GDM1 (cell line): ENCODE measurements around the gene CD37.
"Not testable (repeated sequence)": the region's sequence is repeated elsewhere in the genome, so short reads cannot be mapped to it uniquely, and the experiment has no call there.

Experiments used
- DNase-seq: peaks from one replicate; lab custom pipeline; 2025; lab: John Stamatoyannopoulos, UW

The CD37 gene

DNA sequence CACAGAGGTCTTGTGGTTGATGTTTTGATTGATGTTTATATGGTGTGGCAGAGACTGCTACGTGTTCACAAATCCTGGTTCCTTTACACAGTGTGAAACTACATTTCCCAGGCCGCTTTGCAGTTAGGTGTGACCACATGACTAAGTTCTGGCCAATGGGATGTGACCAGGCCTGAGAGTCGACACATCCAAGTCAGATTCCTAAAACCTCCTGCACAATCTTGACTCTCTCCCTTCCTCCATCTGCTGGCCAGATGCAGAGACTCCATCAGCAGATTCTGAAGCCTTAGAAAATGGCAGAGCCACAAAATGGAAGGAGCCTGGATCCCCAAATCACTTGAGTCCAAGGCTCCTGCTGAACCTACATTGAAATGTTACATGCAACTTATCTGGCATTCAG, 12.6 kb downstream of the CD37 start:
- no peak for DNase-seq

DNA sequence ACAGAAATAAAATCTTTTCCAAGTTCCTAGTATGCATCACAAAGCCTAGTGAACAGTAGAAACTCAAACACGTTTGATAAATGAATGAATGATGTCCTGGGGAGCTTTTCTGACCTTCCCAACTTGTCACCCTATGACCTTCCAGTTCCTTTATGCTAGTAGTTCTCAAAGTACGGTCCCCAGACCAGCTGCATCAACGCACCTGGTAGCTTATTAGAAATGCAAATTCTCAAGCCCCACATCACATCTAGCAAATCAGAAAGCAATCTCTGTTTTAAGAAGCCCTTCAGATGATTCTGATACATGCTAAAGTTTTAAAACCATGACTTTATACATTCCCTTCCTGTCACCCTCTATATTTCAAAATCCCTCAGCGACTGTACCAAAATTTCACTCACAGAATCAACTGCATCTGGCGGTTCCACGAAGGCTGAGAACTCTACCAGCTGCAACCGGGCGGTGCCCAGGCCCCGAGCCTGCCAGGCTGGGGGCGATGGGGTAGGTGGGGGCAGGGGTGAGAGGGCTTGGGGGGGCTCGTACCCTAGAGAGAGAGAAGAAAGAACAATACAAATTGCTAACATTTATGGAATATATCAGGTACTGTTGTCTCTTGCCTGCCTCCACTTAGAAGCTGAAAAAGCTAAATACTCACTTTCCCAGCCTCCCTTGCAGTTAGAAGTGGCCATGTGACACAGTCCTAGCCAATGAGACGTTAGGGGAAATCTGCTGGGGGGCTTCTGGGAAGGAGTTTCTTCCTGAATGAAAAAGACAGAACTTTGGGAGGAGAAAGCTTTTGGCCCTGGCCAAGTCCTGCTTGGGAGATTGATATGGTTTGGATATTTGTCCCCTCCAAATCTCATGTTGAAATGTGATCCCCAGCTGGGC, 13.3 kb downstream of the CD37 start:
- DNase-seq = no peak

DNA sequence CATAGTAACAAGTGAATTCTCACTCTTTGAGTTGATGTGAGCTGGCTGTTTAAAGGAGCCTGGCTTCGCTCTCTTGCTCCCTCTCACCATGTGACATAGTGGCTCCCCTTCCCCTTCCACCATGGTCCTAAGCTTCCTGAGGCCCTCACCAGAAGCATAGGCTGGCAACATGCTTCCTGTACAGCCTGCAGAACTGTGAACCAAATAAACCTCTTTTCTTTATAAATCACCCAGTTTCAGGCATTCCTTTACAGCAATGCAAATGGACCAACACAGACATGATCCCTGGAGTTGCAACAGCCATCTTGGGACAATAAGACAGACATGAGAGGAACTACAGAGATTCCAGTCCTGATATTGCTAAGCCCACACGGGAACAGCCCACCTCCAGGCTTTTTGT, 14.4 kb downstream of the CD37 start:
- no peak for DNase-seq

DNA sequence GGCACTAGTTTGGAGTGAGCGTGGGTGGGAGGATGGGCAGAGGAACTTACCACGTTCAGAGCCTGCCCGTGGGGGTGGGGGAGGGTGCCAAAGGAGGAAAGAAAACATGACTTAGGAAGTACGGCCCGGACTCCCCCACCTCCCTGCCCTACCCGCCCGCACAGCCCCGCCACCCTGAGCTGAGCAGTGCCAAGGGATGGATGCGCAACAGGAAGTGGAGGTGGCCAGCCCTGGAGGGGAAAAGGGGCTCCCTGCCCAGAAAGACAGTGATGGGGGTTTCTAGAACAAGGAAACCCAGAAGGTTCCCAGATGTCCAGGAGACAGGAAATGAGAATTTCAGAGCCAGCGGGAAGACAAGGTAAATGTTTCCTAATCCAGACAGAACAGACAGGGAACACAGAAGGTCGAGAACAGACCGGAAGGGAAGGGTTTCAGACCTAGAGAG, 20.7 kb downstream of the CD37 start:
- DNase-seq = peak; percentile 53

DNA sequence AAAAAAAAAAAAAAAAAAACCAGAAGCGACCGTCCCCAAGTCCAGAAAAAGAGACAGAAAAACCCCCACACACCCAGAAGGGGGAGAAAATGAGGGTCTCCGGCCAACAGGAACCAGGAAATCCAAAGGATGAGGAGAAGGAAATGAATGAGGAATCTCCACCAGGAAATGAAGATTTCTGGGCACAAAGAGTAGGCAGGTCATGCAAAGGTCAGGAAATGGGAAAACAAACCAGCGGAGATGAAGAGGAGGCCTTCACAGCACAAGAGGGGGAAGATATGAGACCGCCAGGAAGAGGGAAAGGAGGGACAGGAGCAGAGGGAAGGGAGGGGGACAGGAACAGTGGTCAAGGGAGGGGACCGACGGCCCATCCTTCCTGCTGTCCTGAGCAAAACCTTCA, 21.2 kb downstream of the CD37 start:
- DNase-seq = no peak

DNA sequence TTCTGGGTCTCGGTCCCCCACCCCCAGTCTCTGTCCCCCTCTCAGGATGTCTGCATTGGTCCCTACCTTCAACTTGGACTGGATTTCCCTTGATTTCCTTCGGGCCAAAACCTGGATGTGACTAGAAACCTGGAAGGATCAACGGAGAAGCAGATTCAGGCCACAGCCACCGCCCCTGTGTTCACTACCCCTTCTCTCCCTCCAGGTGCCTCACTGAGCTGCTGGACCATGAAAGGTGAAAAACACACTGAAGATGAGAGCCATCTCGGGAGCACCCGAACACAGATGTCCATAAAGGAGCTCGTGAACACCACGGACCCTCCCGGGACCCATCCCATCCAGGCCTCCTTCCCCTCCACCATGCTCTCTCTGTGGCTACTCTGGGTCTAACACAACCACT, 22.0 kb downstream of the CD37 start:
- no peak for DNase-seq

DNA sequence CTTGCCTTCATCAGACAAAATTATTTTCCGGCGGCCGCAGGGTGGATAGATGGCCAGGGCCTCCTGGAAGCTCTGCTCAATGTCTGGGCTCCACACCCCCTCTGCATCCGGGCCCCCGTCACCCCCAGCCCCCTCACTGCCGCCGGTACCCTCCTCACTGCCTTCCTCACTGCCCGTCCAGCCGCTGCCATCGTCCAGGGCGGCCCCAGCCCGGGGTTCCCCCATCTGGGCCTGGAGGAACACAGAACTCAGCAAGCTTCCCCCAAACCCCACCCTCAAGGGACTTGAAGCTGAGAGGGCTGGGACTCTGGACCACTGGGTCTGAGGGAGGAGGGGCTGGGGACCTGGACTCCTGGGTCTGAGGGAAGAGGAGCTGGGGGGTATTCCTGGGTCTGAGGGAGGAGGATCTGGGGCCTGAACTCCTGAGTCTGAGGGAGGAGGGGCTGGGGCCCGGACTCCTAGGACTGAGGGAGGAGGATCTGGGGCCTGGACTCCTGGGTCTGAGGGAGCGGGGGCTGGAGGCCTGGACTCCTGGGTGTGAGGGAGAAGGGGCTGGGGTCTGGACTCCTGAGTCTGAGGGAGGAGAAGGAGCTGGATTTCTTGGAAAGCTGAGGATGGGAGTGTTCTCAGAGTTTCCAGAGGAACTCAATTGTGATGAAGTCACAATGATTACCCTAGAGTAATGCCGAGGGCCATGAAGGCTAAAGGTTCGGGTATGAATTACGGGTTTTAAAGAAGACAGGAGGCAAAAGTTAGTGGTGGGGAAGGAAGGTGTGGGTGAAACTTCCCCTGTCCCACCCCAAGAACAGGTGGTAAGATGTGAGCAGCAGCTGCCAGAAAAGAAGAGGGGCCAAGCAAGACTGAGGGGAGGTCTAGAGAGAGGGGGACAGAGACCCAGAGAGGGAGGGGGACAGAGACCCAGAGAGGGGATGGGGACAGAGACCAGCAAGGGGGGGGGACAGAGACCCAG, 24.9 kb downstream of the CD37 start:
- DNase-seq = no peak

DNA sequence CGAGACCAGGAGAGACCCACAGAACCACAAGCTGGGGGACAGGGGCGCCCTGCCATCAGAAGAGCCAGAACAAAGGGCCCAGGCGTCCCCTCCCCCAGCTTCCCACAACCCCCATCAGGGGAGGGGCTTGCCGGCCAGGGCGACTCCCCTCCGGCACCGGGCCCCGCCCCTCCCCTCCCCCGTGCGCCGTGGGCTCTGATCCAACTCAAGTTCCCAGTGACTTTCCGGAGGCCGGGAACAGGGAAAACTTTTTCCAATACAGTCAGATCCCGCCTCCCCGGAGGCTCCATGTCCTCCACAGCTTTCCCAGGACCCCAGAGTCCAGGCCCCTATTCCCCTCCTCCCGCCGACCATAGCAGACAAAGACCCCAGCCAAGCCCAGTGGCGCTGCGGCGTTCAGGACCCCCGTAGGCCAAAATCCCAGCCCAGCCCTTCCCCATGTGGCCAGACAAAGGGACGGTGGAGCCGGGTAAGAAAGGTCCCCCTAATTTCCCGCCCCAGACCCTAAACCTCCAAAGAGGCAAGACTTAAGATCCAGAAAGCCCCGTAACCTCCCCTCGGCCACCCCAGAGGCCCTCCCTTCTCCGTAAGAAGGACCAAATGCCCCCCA, 26.3 kb downstream of the CD37 start:
- no peak for DNase-seq

DNA sequence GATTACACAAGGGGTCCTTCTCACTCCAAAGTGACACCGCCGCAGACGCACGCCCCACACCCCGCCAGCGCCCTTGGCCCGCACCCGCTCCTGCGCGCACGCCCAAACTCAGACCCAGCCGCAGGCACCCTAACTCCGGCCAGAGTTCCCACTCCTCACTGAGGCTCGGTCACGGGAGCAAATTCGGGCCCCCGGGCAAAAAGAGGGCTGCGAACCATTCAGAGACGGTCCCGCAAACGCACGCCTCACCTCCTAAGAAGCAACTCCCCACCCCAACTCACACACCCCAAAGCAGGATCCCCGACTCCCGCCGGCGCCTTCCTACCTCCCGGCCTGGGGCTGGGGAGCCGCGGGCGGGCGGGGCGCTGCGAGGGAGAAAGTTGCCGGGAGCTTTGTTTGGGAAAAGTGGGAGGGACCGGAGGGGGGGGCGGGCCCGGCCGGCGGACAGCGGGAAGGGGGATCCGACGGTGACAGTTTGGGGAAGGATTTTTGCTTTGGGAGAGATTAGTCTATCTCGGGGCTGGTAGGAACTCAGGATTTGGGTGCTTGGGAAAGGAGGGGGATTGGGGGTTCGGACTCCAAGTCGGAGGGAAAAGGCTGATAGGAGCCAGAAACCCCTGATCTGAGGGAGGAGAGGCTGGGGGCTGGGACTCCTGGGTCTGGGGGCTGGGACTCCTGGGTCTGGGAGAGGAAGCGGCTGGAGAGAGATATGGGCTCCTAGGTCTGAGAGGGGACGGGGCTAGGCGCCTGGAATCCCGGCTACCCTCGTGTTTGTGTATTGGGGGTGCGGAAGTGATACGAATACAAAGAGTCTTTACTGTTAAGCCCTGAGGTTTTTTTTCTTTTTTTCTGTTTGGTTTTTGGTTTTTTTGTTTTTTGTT, 27.1 kb downstream of the CD37 start, which contains the start of gene TEAD2:
TSS of gene TEAD2 (minus strand) at position 369 of the 881 bp plus-strand sequence. CDS start 2,341 bp downstream, outside the sequence.
- DNase-seq = no peak

DNA sequence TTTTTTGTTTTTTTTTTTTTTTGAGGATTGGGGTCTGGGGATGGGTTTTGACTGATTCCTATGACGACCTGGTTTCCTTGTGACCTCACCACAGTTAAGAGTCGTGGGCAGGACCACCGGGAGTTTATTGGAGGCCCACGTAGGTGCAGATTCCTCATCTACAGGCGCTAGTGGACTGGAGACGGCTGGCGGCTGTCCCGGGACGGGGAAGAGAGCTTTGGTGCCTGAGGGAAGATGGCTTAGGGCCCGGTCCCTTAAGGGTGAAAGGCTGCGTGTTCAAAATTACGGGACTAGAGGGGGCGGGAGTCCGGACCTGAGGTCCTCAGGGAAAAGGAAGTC, 27.7 kb downstream of the CD37 start:
- no peak for DNase-seq

DNA sequence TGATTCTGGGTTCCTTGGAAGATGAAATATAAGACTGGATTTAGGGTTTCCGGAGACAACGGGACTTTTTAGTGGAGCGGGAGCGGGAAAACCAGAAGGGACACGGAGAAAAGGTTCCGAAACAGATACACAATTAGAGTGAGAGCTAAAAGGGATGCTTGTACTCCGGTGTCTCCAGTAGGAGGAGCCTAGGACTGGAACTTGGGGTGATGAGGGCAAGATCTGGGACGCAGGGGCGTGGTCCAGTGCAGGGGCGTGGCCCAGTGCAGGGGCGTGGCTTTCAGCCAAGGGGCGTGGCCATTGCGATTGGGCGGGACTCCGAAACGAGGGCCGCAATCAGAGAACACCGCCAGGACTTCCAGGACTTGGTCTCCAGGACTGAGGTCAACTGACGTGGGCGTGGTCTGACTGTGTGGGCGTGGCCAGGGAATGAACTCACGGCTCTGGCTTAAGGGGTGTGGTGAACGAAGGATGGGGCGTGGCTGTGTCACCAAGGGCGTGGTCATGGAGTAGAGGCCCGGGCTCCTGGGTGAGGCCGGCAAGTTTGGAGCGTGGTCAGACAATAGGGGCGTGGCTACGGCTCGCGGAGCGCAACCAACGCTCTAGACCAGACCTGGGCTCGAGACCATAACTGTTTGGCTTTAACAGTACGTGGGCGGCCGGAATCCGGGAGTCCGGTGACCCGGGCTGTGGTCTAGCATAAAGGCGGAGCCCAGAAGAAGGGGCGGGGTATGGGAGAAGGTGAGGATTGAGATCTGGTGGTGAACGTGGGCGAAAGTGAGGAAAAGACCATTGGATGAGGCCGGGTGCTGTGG, 28.3 kb downstream of the CD37 start, which contains the start of gene DKKL1:
TSS of gene DKKL1 (plus strand) at position 610 of the 815 bp plus-strand sequence. CDS start at position 732, 122 bp downstream.
- DNase-seq = no peak

DNA sequence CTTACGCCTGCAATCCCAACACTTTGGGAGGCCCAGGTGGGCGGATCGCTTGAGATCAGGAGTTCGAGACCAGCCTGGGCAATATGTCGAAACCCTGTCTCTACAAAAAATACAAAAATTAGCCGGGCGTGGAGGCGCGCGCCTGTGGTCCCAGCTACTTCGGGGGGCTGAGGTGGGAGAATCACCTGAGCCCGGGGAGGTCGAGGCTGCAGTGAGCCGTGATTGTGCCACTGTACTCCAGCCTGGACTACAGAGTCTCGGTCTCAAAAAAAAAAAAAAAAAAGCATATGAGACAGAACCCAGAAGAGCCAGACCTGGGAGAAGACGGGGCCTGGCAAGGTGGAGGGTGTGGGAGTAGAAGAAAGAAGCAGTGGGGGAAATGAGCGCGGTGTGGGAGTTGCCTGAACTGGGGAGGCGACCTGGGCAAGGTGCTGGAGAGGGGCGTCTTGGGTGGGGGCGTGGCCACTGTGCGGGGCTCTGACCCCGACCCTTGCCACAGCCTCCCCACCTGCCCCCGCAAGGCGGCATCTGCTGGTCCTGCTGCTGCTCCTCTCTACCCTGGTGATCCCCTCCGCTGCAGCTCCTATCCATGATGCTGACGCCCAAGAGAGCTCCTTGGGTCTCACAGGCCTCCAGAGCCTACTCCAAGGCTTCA, 29.0 kb downstream of the CD37 start:
- DNase-seq = no peak

DNA sequence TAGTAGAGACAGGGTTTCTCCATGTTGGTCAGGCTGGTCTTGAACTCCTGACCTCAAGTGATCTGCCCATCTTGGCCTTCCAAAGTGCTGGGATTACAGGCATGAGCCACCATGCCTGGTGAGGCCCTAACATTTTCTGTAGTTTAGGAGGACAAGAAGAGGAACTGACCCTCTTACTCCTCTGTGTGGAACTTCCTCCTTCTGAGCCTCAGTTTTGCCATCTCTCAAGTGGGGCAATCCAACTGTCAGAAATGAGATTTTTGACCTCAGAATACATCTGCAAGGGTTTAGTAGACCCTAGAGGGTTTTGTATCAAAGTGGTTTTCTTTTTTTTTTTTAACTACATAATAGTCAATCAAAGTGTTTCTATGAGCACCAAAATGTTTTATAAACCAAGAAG, 30.9 kb downstream of the CD37 start:
- no peak for DNase-seq

DNA sequence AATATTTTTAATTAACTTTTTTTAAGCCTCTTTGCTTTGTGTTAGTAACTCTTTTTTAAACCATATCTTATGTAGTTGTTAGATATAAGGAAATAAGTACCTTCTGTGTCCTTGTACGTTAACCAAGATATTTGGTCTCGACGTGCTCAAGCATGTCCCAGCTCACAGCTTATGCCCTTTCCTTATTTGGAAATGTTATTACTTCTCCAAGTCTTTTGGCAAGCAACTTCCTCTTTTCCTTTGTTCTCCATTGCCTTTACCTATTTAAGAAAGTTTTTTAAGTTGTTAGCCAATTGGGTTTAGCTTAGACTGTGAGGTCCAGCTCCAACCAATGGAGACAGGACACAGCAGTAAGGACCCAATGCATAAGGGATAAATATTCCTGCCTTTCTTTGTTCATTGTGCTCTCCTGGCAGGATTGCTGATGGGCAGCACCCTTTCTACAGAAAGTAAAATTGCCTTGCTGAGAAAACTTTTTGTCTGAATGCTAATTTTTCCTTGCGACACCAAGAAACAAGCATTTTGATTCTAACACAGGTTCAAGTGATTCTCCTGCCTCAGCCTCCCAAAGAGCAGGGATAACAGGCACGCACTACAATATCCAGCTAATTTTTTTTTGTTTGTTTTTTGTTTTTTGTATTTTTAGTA, 33.6 kb downstream of the CD37 start:
- DNase-seq = peak; percentile 32

DNA sequence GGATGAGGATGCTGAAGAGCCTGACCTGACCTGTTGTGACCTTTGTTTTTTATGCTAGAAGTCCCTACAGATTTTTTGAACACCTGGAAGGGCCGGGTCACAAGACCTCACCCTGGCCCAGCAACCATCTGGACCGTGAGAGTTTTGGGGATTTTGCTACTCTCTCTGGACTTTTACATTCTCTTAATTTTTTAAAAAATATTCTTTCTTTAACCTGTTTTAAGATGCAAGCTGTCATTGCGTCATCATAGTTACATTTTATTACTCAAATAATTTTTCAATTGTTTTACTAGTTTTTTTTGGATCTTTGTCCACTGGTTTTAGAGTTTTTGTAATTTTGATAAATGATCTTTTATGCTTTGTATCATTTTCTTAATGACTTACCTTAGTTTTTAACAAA, 36.0 kb downstream of the CD37 start:
- DNase-seq = no peak

DNA sequence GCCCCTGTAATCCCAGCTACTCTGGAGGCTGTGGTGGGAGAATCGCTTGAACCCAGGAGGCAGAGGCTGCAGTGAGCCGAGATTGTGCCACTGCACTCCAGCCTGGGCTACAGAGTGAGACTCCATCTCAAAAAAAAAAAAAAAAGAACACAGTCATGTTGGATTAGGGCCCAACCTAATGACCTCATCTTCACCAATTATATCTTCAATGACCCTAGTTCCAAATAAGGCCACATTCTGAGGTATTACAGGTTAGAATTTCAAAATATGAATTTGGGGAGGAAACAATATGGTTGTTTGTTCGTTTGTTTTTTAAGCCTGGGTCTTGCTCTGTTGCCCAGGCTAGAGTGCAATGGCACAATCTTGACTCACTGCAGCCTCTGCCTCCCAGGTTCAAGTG, 38.0 kb downstream of the CD37 start:
- DNase-seq = not testable (repeated sequence)

DNA sequence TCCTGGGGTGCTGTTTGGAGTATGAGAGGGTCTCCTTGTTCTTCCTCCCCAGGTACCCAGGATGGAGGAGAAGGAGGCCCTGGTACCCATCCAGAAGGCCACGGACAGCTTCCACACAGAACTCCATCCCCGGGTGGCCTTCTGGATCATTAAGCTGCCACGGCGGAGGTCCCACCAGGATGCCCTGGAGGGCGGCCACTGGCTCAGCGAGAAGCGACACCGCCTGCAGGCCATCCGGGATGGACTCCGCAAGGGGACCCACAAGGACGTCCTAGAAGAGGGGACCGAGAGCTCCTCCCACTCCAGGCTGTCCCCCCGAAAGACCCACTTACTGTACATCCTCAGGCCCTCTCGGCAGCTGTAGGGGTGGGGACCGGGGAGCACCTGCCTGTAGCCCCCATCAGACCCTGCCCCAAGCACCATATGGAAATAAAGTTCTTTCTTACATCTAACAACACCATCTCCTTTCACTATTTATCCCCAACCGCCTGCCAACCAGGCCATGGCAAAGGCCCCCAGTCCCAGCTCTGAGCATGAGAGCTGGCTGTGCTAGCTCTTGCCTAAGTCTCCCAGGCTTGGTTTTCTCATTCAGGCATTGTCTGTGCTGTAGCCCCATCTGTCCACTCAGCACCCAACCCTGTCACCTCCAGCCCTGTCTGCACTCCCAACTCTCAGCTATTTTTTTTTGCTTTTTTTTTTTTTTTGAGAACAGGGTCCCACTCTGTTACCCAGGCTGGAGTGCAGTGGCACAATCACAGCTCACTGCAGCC, 39.6 kb downstream of the CD37 start:
- DNase-seq = no peak

DNA sequence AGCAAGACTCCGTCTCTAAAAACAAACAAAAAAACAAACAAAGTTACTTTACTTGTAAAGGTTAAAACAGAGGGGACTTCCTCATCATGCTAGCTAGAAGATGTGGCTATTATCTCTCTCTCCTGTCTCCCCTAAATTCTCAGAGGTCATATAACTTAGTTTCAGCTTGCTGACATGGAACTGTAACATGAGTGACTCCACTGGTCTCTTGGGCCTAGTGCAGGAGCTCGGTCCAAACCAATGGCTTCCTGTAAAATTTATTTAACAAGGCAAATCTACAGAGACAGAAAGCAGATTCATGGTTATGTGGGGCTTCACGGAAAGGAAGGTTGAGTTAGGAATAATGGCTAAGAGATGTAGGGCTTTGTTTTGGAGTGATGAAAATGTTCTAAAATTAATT, 43.3 kb downstream of the CD37 start:
- no peak for DNase-seq

DNA sequence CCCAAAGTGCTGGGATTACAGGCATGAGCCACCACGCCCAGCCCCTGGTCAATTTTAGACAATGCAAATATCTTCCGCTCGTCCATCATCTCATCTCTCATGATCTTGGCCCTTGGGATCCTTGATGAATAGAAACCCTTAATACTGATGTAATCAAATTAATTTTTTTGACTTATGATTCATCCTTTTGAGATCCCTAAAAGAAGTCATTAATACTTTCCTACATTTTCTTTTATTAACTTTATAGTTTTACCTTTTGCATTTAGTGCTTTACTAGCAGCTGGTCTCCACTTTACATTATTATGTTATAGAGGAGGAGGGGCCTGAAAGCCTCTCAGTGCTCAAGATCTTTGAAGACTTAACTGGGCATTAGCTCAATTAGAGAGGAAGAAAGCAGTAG, 45.2 kb downstream of the CD37 start:
- DNase-seq = no peak
